GM12874 (cell line): ENCODE measurements around the gene HOXD8.

Source experiments
- TF ChIP-seq, protein P1 (sequence below): IDR thresholded peaks from 2 replicates; pipeline ENCODE4 v1.5.1; 2011; ENCODE audit warnings: low read depth, mild to moderate bottlenecking, control low read depth, low read length, moderate library complexity; ENCODE audit not compliant: insufficient read depth

Gene HOXD8

DNA sequence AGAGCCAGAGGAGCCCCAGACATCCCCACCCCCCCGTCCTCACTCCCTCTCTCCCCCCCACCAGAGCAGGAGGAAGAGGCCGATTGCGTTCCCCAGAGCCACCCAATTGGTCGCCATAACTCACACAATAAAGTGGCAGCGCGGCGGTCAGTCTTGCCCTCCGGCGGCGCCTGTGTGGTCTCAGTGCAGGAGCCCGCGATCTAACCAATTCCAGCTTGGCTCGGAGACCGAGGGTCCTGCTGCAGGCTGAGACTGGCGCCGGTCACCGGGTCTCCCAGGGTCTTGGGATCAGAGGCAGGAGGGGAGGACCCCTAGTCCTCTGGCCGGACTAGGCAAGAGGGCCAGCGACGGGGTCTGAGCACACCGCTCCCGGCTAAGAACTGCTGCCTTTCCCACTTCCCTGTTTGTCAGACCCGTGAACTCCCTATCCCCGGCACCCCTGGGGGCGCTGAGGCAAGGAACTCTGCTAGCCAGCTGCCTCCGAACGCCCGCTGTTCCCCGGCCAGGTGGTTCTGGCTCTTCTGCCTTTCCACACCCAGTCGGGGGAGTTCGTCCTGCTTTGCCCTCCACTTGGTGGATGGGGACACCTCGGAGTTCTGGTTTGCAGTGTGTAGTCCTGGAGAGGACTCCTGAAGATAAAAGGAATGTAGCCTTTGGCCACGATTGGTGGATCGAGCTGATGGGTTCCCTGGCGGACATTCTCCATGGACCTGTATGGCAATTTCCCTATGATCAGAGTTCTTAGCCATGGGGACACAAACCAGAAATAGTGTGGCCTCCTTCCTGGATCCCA, 30.9 kb upstream of the HOXD8 start:
- TF ChIP-seq, protein P1, sequence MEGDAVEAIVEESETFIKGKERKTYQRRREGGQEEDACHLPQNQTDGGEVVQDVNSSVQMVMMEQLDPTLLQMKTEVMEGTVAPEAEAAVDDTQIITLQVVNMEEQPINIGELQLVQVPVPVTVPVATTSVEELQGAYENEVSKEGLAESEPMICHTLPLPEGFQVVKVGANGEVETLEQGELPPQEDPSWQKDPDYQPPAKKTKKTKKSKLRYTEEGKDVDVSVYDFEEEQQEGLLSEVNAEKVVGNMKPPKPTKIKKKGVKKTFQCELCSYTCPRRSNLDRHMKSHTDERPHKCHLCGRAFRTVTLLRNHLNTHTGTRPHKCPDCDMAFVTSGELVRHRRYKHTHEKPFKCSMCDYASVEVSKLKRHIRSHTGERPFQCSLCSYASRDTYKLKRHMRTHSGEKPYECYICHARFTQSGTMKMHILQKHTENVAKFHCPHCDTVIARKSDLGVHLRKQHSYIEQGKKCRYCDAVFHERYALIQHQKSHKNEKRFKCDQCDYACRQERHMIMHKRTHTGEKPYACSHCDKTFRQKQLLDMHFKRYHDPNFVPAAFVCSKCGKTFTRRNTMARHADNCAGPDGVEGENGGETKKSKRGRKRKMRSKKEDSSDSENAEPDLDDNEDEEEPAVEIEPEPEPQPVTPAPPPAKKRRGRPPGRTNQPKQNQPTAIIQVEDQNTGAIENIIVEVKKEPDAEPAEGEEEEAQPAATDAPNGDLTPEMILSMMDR: no peak

DNA sequence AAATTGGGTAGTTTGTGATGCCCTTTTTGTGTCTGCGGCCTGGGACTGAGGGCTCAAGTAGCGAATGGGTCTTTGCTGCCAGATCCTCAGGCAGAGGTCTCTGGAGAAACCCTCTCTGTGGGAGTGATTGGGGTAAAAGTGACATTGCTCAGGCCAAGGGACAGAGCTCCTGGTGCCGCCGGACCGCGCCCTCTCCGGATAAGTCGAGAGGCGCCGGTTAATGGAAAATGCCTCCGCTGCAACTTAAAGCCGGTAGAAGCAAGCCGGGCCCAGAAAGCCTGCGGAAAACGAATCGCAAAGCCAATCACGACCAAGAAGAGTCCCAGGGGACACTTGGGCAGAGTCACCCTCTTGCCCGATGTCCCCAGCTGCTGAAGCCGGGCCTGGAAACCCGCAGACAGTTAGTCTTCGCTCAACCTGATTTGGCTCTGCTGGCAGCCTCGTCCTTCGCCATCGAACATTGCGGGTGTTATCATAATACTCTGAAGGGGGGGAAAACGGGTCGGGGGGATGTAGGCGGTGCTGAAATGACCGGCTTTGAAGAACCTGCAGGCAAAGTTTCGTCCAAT, 30.3 kb upstream of the HOXD8 start:
- TF ChIP-seq, protein P1: no peak

DNA sequence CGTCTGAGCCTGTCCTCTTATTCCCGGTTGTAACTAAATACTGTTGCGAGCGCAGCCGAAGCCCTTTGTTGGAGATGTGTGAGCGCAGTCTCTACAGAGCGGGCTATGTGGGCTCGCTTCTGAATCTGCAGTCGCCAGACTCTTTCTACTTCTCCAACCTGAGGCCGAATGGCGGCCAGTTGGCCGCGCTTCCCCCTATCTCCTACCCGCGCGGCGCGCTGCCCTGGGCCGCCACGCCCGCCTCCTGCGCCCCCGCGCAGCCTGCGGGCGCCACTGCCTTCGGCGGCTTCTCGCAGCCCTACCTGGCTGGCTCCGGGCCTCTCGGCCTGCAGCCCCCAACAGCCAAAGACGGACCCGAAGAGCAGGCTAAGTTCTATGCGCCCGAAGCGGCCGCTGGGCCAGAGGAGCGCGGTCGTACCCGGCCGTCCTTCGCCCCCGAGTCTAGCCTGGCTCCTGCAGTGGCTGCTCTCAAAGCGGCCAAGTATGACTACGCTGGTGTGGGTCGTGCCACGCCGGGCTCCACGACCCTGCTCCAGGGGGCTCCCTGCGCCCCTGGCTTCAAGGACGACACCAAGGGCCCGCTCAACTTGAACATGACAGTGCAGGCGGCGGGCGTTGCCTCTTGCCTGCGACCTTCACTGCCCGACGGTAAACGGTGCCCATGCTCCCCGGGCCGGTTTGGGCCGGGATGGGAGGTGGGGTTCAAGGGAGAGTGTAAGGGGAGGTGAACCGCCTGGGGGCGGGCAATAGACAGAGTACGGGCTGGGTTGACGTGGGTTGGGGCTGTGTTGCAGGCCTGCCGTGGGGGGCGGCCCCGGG, 29.6 kb upstream of the HOXD8 start, which contains the start of gene HOXD12:
Gene HOXD12, plus strand, starts transcription at position 68 of the 819 bp plus-strand sequence. Its CDS starts 7 bp downstream, at position 75.
- TF ChIP-seq, protein P1: no peak

DNA sequence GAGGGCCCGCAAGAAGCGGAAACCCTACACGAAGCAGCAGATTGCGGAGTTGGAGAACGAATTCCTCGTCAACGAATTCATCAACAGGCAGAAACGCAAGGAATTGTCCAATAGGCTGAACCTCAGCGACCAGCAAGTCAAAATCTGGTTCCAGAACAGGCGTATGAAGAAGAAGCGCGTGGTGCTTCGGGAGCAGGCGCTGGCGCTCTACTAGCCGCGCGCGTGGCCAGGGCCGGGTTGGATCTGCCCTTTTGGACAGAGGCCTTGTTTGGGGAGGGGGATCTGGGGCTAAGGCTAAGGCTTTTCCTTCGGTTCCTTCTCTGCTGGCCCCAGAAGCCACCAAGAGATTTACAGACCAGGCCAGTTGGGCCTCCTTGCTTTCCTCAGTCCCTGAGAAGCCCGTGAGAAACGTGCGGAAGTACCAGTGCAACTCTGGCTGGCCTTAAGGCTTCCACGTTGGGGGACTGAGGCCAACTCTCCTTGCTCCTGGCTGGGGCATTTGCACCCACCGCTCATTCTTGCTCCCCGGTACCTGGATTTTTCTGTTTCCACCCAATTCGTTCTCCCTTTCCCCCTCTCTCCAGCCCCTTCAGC, 28.9 kb upstream of the HOXD8 start:
- TF ChIP-seq, protein P1: no peak

DNA sequence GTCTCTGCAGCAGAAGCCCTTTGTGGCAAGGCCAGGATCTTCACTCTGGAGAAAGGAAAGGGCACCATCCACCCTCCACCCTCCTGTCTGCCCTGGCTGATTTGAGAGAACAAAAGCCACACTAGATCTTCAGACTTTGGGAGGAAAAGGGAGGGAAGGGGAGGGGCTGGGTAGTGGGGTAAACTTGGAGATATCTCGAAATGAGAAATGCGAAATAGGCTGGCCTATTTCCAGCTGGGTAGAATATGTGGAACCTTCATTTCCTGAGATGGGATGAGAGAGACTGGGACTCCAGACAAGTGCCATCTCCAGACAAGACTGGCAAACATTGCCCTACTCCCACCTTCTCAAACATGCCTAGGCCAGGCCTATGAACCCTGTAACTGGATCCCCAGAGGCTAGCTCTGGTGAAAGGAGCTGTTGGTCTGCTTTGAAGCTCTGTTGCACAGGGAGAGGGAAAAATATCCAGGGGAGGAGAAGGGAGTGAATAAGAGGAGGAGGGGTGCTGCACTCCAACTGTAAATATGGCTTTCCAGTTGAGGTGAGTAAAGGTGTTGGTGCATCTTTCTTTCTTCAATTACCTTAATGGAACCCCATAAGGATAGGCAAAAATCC, 28.2 kb upstream of the HOXD8 start:
- TF ChIP-seq, protein P1: no peak

DNA sequence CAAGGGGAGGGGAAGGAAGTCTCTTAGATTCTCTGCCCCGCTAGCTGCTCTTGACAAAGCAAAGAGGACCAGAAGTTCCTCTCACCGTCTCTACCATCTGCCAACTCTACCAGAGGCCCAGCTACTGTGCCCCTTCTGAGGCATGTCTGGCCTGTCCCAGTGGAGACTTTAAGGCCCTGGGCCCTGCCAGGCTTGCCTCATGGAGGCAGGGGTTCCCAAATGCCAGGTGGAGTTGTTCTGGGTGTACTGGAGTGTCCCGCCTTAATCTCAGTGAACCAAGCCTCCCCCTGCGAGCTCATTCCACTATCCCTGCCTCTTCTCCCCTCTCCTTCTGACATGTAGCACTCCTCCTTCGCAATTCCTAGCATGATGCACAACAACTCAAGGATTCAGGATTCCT, 27.7 kb upstream of the HOXD8 start:
- TF ChIP-seq, protein P1: no peak
